Activated B cell treated with CpG ODN at 0.5 μM for 24 hours (primary cell): Measurements from ENCODE around the gene KISS1R. TPM values are rescaled to one million over a fixed set of nuclear protein-coding genes. Genes with fewer than 3 reads are reported as not detected.

Experiments
- ATAC-seq: fragments of 200-7000 bp; cut with Tn5 transposase; one replicate; pipeline ENCODE4 v1.10.0; 2021; ENCODE audit warnings: low read depth, mild to moderate bottlenecking, moderate library complexity
- CTCF ChIA-PET: fragments of 350-600 bp; sonication (Branson Sonifier 250); formaldehyde crosslinking; loops from one replicate; lab custom pipeline; 2021; ENCODE audit warnings: antibody characterized with exemption; lab: Charles Lee
- POLR2A ChIA-PET: fragments of 350-600 bp; sonication (Branson Sonifier 250); formaldehyde crosslinking; loops from one replicate; lab custom pipeline; 2021; ENCODE audit warnings: antibody characterized with exemption; lab: Charles Lee
- DNase-seq: peaks from one replicate; pipeline ENCODE4 v3.0.0; 2022
- H3K27ac Mint-ChIP-seq: one replicate; pipeline ENCODE4 v1.8.0; 2020; ENCODE audit warnings: mixed read lengths
- H3K27me3 Mint-ChIP-seq: one replicate; pipeline ENCODE4 v1.8.0; 2021; ENCODE audit warnings: mixed read lengths
- H3K36me3 Mint-ChIP-seq: one replicate; pipeline ENCODE4 v1.8.0; 2021; ENCODE audit warnings: low read depth, mixed read lengths
- H3K4me1 Mint-ChIP-seq: one replicate; pipeline ENCODE4 v1.8.0; 2021; ENCODE audit warnings: mixed read lengths
- H3K4me3 Mint-ChIP-seq: one replicate; pipeline ENCODE4 v1.8.0; 2020; ENCODE audit warnings: mild to moderate bottlenecking, mixed read lengths
- H3K9me3 Mint-ChIP-seq: one replicate; pipeline ENCODE4 v1.8.0; 2020; ENCODE audit warnings: mixed read lengths
- intact Hi-C: fragments of 100-400 bp; cut with micrococcal nuclease; formaldehyde crosslinking; loops from one replicate; pipeline ENCODE4 v1.15.1; 2024
- total RNA-seq: library from RNA; stranded (reverse); gene quantifications from 2 replicates; pipeline ENCODE4 v1.2.3, GENCODE V29; 2022
- TF ChIP-seq, protein P1 (sequence below): fragments of 200-600 bp; IDR thresholded peaks from one replicate; pipeline ENCODE4 v1.8.0; 2022; ENCODE audit warnings: antibody characterized with exemption, mild to moderate bottlenecking

The KISS1R gene
- total RNA-seq, 1 donor from 2014 or later: 0.49 TPM

GRCh38 chr19:892894-893689, 24.0 kb upstream of the KISS1R start, which contains the start of the genes MED16 and RNU6-9:
MED16 (minus strand) TSS chr19:893187; CDS start chr19:891131, 2,056 bp downstream.
RNU6-9 (plus strand) TSS chr19:893484.
- peak within 1 kb of the TSS; percentile 91 for H3K4me3 Mint-ChIP-seq
- intact Hi-C loops: loop anchor here (1.0 to 2.0 kb wide), 5 partner anchors 16 to 96 kb away; partner anchors contain the start of genes KISS1R and PTBP1
- TF ChIP-seq, protein P1, sequence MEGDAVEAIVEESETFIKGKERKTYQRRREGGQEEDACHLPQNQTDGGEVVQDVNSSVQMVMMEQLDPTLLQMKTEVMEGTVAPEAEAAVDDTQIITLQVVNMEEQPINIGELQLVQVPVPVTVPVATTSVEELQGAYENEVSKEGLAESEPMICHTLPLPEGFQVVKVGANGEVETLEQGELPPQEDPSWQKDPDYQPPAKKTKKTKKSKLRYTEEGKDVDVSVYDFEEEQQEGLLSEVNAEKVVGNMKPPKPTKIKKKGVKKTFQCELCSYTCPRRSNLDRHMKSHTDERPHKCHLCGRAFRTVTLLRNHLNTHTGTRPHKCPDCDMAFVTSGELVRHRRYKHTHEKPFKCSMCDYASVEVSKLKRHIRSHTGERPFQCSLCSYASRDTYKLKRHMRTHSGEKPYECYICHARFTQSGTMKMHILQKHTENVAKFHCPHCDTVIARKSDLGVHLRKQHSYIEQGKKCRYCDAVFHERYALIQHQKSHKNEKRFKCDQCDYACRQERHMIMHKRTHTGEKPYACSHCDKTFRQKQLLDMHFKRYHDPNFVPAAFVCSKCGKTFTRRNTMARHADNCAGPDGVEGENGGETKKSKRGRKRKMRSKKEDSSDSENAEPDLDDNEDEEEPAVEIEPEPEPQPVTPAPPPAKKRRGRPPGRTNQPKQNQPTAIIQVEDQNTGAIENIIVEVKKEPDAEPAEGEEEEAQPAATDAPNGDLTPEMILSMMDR: no peak
- peaks cover 41% of the 10 kb centered on the region for H3K36me3 Mint-ChIP-seq
- H3K4me1 Mint-ChIP-seq: peaks cover 21% of the 10 kb centered on the region
- CTCF ChIA-PET: interaction anchor here (0.9 to 1.2 kb wide), 3 partner anchors 14 to 29 kb away, joined by 5 to 6 read pairs (median 5); no protein-coding TSS in a partner anchor
- peak within 1 kb of the TSS; percentile 99 for H3K27ac Mint-ChIP-seq
- ATAC-seq (peak; percentile 93), DNase-seq (peak; percentile 87)
- H3K9me3 Mint-ChIP-seq: no peaks in the 10 kb centered on the region
- POLR2A ChIA-PET: interaction anchor here (0.7 to 7.8 kb wide), 16 partner anchors 14 to 382 kb away, joined by 3 to 213 read pairs (median 6); partner anchors contain the start of genes CIRBP, FAM174C, PTBP1 and R3HDM4
- no peaks in the 10 kb centered on the region for H3K27me3 Mint-ChIP-seq

DNA sequence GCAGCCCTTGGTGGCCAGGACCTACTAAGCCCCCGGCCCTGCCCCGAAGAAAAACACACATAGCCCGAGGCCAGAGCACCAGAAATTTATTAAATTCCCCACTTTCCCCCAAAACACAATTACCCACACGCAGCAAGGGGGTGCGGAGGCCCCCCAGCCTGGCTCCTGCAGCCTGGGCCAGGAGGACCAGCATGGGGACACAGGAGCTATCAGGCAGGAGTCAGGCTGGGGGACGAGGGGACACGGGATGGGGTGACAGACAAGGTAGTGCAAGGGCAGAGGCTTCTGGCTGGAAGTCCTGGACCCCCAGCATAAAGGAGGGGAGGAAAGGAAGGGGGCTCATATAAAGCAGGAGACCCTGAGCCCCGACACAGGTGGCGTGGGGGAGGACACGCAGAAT, 20.7 kb upstream of the KISS1R start:
- DNase-seq: no peak
- intact Hi-C loops: no loop called here
- ATAC-seq: no peak
- Mint-ChIP-seq H3K27ac (no peak overlapping the region), H3K9me3 (no peaks in the 10 kb centered on the region), H3K27me3 (no peaks in the 10 kb centered on the region), H3K36me3 (peaks cover 42% of the 10 kb centered on the region), H3K4me1 (peaks cover 27% of the 10 kb centered on the region), H3K4me3 (no peak overlapping the region)
- TF ChIP-seq, protein P1: no peak
- ChIA-PET POLR2A (interaction anchor here (7.8 kb wide), 1 partner anchor 10 kb away, joined by 213 read pairs; no protein-coding TSS in a partner anchor), CTCF (no interaction called here)

DNA sequence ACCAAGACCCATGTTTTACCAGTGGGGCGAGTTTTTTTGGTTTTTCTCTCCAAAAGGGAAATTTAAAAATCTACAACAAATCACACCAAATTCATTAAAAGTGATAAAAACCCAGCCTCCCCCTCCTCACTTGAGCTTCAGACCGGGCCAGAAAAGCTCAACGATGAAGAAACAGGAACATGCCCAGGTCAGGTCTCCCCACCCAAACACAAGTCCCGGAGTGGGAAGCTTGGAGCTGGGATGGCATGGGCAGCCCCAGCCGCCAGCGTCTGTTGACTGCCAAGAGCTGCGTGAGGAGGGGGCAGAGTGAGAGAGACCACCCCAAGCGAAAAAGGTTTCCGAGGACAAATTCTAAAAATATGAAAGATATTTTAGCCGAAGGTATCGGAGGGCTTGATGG, 20.1 kb upstream of the KISS1R start:
- no peaks in the 10 kb centered on the region for H3K9me3 Mint-ChIP-seq
- H3K4me1 Mint-ChIP-seq: peaks cover 27% of the 10 kb centered on the region
- no peaks in the 10 kb centered on the region for H3K27me3 Mint-ChIP-seq
- no peak overlapping the region for H3K4me3 Mint-ChIP-seq
- TF ChIP-seq, protein P1: no peak
- H3K27ac Mint-ChIP-seq: no peak overlapping the region
- intact Hi-C loops: no loop called here
- CTCF ChIA-PET: no interaction called here
- no peak for DNase-seq
- ATAC-seq: no peak
- POLR2A ChIA-PET: interaction anchor here (7.8 kb wide), 1 partner anchor 10 kb away, joined by 213 read pairs; no protein-coding TSS in a partner anchor
- peaks cover 46% of the 10 kb centered on the region for H3K36me3 Mint-ChIP-seq

- CTCF ChIA-PET: no interaction called here
- Mint-ChIP-seq H3K27ac (no peak overlapping the region), H3K36me3 (peaks cover 47% of the 10 kb centered on the region), H3K4me1 (peaks cover 25% of the 10 kb centered on the region), H3K9me3 (no peaks in the 10 kb centered on the region), H3K27me3 (no peaks in the 10 kb centered on the region), H3K4me3 (no peak overlapping the region)
- DNase-seq: no peak
- no peak for ATAC-seq
- TF ChIP-seq, protein P1: no peak
- intact Hi-C loops: no loop called here
- POLR2A ChIA-PET: interaction anchor here (7.8 kb wide), 1 partner anchor 9 kb away, joined by 213 read pairs; no protein-coding TSS in a partner anchor
Measured at GRCh38 chr19:897442-898039, 19.6 kb upstream of the KISS1R start.
